K562 (cell line): ENCODE results near the gene HIF1AN.

Experiments used
- ETV5 ChIP-seq: sonication (generic); formaldehyde crosslinking; IDR thresholded peaks from 2 replicates; pipeline ENCODE4 v1.4.0; 2020; ENCODE audit warnings: low read depth, mild to moderate bottlenecking, missing genetic modification reagents
- MYBL2 ChIP-seq, 2 experiments: fragments of 450-650 bp in 1 of 2; sonication (generic) in 1 of 2; formaldehyde crosslinking in 1 of 2; IDR thresholded peaks; 2 replicates each; pipeline versions ENCODE4 v1.6.1 to v1.8.1; 2017 to 2022; ENCODE audit warnings: borderline replicate concordance in 1 of 2, inconsistent platforms in 1 of 2, low read depth in 1 of 2, mild to moderate bottlenecking in 1 of 2, missing genetic modification reagents in 1 of 2, moderate library complexity in 1 of 2
- POLR2A ChIP-seq: fragments of 450-650 bp; conservative IDR thresholded peaks from 2 replicates; pipeline ENCODE4 v1.6.1; 2016
- POLR2AphosphoS5 ChIP-seq: IDR thresholded peaks from 2 replicates; pipeline ENCODE4 v1.6.1; 2011; ENCODE audit warnings: mild to moderate bottlenecking, low read depth, low read length, moderate library complexity; ENCODE audit not compliant: control insufficient read depth, insufficient read depth
- SPI1 ChIP-seq: IDR thresholded peaks from 2 replicates; pipeline ENCODE4 v1.6.1; 2011; ENCODE audit warnings: low read depth, low read length, control low read depth, borderline replicate concordance
- YBX1 ChIP-seq: fragments of 450-650 bp; IDR thresholded peaks from 2 replicates; pipeline ENCODE4 v1.7.1; 2016; ENCODE audit warnings: mild to moderate bottlenecking
- ZNF124 ChIP-seq: sonication (generic); formaldehyde crosslinking; IDR thresholded peaks from 2 replicates; pipeline ENCODE4 v1.8.1; 2022; ENCODE audit warnings: missing genetic modification reagents
- TF ChIP-seq, protein P1 (sequence below), 3 experiments: IDR thresholded peaks in 2 of 3; conservative IDR thresholded peaks in 1 of 3; 2 replicates each; pipeline ENCODE4 v1.5.1; 2011 to 2012; ENCODE audit warnings: low read length in 3 of 3, mild to moderate bottlenecking in 3 of 3, control low read depth in 2 of 3, improper control_type of control experiment in 1 of 3, inconsistent platforms in 1 of 3, low read depth in 1 of 3, mixed read lengths in 1 of 3, moderate library complexity in 1 of 3; ENCODE audit not compliant: insufficient read depth in 2 of 3

DNA sequence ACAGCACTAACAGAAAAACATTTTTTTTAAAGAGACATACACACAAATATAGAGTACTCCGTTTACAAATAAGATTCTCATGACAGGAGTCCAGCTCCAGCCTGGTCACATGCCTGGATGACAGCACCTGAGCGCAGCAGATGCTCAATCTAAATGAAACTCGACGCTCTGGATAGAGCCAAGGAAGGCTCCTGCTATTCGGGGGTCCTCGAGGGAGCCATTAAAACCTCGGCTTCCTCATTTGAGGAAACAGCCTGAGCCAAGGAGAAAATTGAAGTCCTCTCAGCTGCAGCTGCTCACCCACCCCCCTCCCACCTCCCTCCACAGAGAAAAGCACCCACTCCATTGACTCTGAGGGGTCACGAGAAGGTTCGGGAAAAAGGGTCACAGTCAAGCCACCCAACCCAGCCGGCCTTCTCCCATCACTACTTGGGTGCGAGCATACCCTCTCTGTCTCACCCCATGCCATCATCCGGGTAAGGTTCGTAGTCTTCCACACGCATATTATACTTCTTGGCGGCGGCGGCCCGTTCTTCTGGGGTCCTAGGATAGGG lies 6.7 kb upstream of the HIF1AN start:
- TF ChIP-seq YBX1 (no peak), ZNF124 (CRISPR knock-in tag) (no peak), SPI1 (0 out of 2 replicates have a peak, but pooled peaks have one; percentile 2), MYBL2 (IDR thresholded peaks at IDR 0.05; ENCODE audit: low read depth) (no peak), MYBL2 (CRISPR knock-in tag; IDR thresholded peaks at IDR 0.05; ENCODE audit: borderline replicate concordance) (no peak), POLR2A (no peak), POLR2AphosphoS5 (no peak), ETV5 (no peak)
- TF ChIP-seq, protein P1, sequence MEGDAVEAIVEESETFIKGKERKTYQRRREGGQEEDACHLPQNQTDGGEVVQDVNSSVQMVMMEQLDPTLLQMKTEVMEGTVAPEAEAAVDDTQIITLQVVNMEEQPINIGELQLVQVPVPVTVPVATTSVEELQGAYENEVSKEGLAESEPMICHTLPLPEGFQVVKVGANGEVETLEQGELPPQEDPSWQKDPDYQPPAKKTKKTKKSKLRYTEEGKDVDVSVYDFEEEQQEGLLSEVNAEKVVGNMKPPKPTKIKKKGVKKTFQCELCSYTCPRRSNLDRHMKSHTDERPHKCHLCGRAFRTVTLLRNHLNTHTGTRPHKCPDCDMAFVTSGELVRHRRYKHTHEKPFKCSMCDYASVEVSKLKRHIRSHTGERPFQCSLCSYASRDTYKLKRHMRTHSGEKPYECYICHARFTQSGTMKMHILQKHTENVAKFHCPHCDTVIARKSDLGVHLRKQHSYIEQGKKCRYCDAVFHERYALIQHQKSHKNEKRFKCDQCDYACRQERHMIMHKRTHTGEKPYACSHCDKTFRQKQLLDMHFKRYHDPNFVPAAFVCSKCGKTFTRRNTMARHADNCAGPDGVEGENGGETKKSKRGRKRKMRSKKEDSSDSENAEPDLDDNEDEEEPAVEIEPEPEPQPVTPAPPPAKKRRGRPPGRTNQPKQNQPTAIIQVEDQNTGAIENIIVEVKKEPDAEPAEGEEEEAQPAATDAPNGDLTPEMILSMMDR (IDR thresholded peaks at IDR 0.05 in 2 of 3, conservative IDR thresholded peaks at IDR 0.05 in 1 of 3; ENCODE audit: insufficient read depth in 2 of 3, low read depth in 1 of 3, low read length in 3 of 3) = no peak
